Measurements from ENCODE around the gene GLIS1. TPM values are rescaled to one million over a fixed set of nuclear protein-coding genes. Genes with fewer than 3 reads are reported as not detected.

GLIS1 gene
- total RNA-seq, 2 donors from 2014 or later, result 0.20 to 0.22 TPM

GRCh38 chr1:53465023-53465957 lies 273.7 kb downstream of the GLIS1 start:
- Histone ChIP-seq H3K27ac (no peak overlapping the region), H3K4me3 (no peak overlapping the region), H3K36me3 (no peaks in the 10 kb centered on the region), H3K9me3 (no peaks in the 10 kb centered on the region), H3K27me3 (no peaks in the 10 kb centered on the region), H3K4me1 (peaks cover 0 to 3% of the 10 kb centered on the region in 2 donors)
- DNase-seq (ENCODE audit: low spot score), result no peak
- no peak for TF ChIP-seq CTCF (IDR thresholded peaks at IDR 0.05)

- no peaks in the 10 kb centered on the region for H3K27me3 ChIP-seq
- H3K27ac ChIP-seq, result no peak overlapping the region
- DNase-seq (ENCODE audit: low spot score), result no peak
- no peak for TF ChIP-seq CTCF (IDR thresholded peaks at IDR 0.05)
- H3K4me1 ChIP-seq, result no peaks in the 10 kb centered on the region
- no peak overlapping the region for H3K4me3 ChIP-seq
- no peaks in the 10 kb centered on the region for H3K36me3 ChIP-seq
- no peaks in the 10 kb centered on the region for H3K9me3 ChIP-seq
Observed at GRCh38 chr1:53463961-53464899, 274.7 kb downstream of the GLIS1 start.

- no peak for TF ChIP-seq CTCF (IDR thresholded peaks at IDR 0.05)
- Histone ChIP-seq H3K4me1 (no peaks in the 10 kb centered on the region), H3K27ac (no peak overlapping the region), H3K4me3 (no peak overlapping the region), H3K27me3 (no peaks in the 10 kb centered on the region), H3K9me3 (no peaks in the 10 kb centered on the region), H3K36me3 (no peaks in the 10 kb centered on the region)
- DNase-seq (ENCODE audit: low spot score), result no peak
Observed at GRCh38 chr1:53462769-53463501, 276.0 kb downstream of the GLIS1 start.

- Histone ChIP-seq H3K9me3 (no peaks in the 10 kb centered on the region), H3K27me3 (no peaks in the 10 kb centered on the region), H3K27ac (no peak overlapping the region), H3K4me1 (no peaks in the 10 kb centered on the region), H3K4me3 (no peak overlapping the region), H3K36me3 (no peaks in the 10 kb centered on the region)
- peak; percentile 18 for DNase-seq (ENCODE audit: low spot score)
- no peak for TF ChIP-seq CTCF (IDR thresholded peaks at IDR 0.05)
Observed at GRCh38 chr1:53462193-53462592, 276.8 kb downstream of the GLIS1 start.

- Histone ChIP-seq H3K27ac (no peak overlapping the region), H3K27me3 (no peaks in the 10 kb centered on the region), H3K4me1 (no peaks in the 10 kb centered on the region), H3K9me3 (no peaks in the 10 kb centered on the region), H3K36me3 (no peaks in the 10 kb centered on the region), H3K4me3 (no peak overlapping the region)
- DNase-seq (ENCODE audit: low spot score), result no peak
- no peak for TF ChIP-seq CTCF (IDR thresholded peaks at IDR 0.05)
Observed at GRCh38 chr1:53461323-53462044, 277.5 kb downstream of the GLIS1 start.
